Stromal cell of bone marrow (primary cell): ENCODE measurements around the gene PANX2.
"Not testable (repeated sequence)": the region's sequence is repeated elsewhere in the genome, so short reads cannot be mapped to it uniquely, and the experiment has no call there.

ENCODE experiments used
- DNase-seq: peaks from one replicate; pipeline ENCODE4 v3.0.0-alpha.2; 2012; ENCODE audit warnings: low read depth

Gene PANX2, protein sequence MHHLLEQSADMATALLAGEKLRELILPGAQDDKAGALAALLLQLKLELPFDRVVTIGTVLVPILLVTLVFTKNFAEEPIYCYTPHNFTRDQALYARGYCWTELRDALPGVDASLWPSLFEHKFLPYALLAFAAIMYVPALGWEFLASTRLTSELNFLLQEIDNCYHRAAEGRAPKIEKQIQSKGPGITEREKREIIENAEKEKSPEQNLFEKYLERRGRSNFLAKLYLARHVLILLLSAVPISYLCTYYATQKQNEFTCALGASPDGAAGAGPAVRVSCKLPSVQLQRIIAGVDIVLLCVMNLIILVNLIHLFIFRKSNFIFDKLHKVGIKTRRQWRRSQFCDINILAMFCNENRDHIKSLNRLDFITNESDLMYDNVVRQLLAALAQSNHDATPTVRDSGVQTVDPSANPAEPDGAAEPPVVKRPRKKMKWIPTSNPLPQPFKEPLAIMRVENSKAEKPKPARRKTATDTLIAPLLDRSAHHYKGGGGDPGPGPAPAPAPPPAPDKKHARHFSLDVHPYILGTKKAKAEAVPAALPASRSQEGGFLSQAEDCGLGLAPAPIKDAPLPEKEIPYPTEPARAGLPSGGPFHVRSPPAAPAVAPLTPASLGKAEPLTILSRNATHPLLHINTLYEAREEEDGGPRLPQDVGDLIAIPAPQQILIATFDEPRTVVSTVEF

DNA sequence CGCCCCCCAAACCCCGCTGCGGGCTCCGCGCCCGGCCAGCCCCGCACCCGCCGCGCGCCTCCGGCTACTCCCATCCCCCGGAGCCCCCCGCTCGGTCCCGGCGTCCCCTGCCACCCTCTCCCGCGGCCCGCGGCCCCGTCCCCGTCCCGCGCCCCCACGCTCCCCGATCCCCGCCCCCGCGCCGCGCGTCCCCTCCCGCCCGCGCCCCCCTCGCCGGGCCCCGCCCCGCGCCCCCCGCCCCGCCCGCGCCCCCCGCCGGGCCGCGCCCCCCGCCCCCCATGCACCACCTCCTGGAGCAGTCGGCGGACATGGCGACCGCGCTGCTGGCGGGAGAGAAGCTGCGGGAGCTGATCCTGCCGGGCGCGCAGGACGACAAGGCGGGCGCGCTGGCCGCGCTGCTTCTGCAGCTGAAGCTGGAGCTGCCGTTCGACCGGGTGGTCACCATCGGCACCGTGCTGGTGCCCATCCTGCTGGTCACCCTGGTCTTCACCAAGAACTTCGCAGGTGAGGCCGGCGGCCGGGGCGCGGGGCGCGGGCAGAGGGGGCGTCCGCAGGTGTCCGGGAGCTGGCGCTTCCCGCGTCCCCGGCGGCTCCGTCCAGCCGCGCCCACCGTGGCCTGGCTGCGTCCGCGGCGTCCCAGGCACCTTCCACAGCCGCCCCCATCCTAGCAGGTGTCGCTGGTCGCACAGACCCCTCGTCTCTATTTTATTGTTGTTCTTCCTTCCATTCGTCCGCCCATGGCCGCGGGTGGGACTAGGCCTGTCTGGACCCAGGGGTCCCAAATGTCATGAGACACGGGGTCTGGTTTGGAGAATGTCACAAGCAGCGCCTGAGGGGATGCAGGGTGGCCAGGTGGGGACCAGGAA, at the start of gene PANX2:
Gene PANX2 (plus strand): TSS at position 279 of the 866 bp plus-strand sequence. CDS start 0 bp downstream, at position 279.
- no peak for DNase-seq

DNA sequence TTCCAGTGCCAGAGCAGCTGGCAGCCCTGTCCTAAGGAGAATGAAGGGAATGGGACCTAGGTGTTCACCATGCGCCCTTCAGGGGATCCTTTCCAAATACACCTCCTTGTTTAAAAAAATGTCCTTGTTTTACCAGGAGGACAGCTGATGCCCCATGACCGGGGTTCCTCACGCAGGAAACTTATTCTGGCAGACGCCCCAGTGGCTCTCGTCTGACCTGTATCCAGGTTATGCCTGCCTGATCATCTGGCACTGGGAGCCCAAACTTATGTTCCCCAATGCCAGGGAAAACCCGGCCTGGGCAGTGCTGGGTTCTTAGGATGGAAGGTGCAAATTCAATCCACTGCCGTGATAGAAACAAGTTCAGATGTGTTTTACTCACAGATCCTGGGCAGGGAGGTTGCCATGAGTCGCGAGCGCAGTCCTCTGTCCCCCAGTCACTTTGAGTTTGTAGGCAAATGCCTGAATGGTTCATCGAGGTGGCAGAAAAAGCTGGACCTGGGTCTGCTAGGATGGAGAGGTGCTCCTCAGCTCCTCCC, 49.3 kb upstream of the PANX2 start:
- no peak for DNase-seq

DNA sequence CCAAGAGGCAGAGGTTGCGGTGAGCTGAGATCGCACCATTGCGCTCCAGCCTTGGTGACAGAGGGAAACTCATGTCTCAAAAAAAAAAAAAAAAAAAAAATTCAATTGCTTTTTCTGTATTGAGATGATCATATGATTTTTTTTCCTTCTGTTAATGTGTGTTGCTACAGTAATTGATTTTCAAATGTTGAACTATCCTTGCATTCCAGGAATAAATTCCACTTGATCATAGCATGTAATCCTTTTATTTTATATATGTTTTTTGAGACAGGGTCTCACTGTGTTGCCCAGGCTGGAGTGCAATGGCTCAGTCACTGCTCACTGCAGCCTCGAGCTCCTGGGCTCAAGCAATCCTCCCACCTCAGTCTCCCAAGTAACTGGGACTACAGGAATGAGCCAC, 47.4 kb upstream of the PANX2 start:
- DNase-seq: no peak

- no peak for DNase-seq
These were observed 45.5 kb upstream of the PANX2 start for GRCh38 chr22:50125029-50125428.

- no peak for DNase-seq
These were observed 41.3 kb upstream of the PANX2 start for GRCh38 chr22:50129121-50129736.

- DNase-seq: no peak
These were observed 38.6 kb upstream of the PANX2 start for GRCh38 chr22:50131894-50132293.

GRCh38 chr22:50134481-50134880, 36.0 kb upstream of the PANX2 start:
- DNase-seq: no peak

DNA sequence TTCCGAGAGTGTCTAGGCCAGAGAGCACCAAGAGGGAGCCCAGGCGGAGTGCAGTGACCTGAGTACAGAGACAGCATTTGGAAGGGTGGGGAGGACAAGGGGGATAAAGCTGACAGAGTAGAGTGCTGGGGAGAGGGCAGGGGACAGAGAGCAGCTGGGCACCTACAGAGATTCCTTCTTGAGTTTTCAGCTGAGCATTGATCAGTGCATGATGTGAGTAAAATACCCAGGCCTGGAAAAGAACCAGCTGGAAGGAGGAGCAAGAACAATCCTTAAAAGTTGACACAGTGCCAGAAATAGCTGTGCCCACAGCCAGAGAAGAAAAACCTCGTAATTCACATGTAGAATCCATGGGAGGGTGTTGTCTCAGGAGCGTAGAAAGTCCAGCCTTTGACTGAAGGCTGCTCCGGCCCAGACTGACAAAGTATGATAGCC, 33.9 kb upstream of the PANX2 start:
- no peak for DNase-seq

GRCh38 chr22:50137277-50137676, 33.3 kb upstream of the PANX2 start:
- DNase-seq: not testable (repeated sequence)

- no peak for DNase-seq
These were observed 32.5 kb upstream of the PANX2 start for GRCh38 chr22:50138041-50138440.

DNA sequence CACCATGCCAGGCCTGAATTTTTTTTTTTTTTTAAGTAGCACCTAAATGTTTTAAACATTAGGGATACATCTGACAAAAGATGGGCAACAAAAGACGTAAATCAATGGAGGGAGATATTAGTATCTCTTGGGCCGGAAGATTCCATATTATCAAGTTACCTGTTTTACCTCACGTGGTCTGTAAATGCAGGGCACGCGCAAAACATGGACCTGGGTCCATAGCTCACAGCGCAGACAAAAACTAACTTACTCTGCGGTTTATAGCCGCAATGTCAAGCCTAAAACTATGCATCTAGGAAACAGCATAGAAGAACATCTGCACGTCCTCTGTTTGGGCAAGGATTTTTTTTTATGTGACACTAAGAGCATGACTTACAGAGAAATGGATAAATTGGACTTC, 31.5 kb upstream of the PANX2 start:
- no peak for DNase-seq

- no peak for DNase-seq
These were observed 30.6 kb upstream of the PANX2 start for GRCh38 chr22:50139843-50140415.

DNA sequence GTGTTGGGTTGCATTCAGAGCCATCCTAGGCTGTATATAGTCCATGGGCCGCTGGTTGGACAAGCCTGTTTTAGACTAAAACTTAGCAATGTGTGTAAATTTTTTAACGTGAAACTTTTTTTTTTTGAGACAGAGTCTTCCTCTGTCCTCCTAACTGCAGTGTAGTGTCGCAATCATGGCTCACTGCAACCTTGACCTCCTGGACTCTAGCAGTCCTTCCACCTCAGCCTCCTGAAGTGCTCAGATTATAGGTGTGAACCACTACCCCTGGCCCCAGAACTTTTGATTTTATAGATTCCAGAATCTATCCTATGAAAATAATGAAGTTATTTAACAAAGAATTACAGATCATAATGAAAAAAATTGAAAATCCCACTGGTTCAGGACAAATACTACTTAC, 29.9 kb upstream of the PANX2 start:
- DNase-seq: no peak

DNA sequence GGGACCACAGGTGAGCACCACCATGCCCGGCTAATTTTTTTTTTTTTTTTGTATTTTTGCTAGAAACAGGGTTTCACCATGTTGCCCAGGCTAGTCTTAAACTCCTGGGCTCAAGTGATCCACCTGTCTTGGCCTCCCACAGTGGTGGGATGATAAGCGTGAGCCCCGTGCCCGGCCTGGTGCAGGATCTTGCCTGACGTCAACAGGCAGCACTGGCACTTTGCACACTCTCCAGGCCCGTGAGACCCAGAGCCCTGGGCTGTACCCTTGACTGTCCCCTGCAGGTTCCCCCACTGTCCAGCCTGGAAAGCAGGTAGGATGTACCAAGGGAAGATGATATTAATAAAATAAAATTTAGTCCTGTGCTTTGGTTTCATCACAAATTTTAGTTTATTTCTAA, 29.1 kb upstream of the PANX2 start:
- no peak for DNase-seq

- DNase-seq: no peak
These were observed 28.6 kb upstream of the PANX2 start for GRCh38 chr22:50141891-50142363.

DNA sequence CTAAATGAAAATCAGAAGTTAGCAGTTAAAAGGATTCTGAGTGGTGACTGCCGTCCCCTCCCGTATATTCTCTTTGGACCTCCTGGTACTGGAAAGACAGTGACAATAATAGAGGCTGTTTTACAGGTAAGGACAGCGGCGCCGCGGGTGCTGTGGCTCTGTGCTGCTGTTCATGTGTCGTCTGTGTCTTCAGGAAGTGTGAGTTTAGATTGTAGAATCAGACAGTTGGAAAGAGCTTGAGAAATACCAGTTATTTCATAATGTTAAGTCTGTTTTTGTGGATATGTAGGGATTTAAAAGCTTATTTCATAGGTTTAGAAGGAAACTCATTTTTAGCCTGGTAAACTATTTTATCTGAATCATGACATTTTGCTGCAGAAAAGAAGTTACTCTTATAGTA, 27.4 kb upstream of the PANX2 start:
- no peak for DNase-seq

DNA sequence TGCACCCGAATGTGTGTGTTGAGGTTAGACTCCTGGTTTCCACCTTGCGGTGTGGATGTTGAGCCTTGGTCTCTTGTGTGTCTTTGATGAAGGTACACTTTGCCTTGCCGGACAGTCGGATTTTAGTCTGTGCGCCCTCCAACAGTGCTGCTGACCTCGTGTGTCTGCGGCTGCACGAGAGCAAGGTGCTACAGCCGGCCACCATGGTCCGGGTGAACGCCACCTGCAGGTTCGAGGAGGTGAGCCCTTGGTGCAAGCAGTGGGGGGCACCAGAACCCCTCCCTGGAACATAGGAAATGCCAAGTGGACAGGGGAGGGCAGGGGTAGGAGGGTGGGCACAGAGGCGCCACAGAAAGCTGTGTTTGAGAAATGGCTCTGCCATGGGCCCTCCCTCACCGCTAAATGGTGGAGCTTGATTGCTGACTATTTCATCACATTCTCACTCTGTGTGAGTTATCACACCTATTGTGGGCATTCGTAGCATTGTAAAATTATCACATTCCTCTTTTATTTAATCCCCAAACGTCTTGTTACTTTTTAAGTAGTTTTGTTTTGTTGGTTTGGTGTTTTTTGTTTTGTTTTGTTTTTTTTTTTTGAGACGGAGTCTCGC, 26.4 kb upstream of the PANX2 start:
- no peak for DNase-seq

- DNase-seq: no peak
These were observed 24.7 kb upstream of the PANX2 start for GRCh38 chr22:50145721-50146438.

- DNase-seq: peak; percentile 54
These were observed 23.9 kb upstream of the PANX2 start for GRCh38 chr22:50146439-50147238.
